ENCODE results near the gene SLC11A1. TPM values are rescaled to one million over a fixed set of nuclear protein-coding genes. Genes with fewer than 3 reads are reported as not detected.

The SLC11A1 gene
- total and polyA plus RNA-seq, 2 of the 4 experiments (the other 2 are of a cell fraction) = under 0.01 to 0.07 TPM

- BruUV-seq (replicated peaks) = no TSS peak
- H3K14ac ChIP-seq (replicated peaks; ENCODE audit: low read depth, low read length) = no peak overlapping the region
- DNase-seq (no peak), ATAC-seq (ENCODE audit: low read depth) (no peak)
- no peak overlapping the region for H4K8ac ChIP-seq (ENCODE audit: low read depth in 2 of 2, low read length in 2 of 2)
- POLR2A ChIA-PET (ENCODE audit: unreplicated experiment) = no interaction called here
- H3K79me1 ChIP-seq (ENCODE audit: low read depth in 1 of 2, low read length in 2 of 2) = no peaks in the 10 kb centered on the region
- no peak overlapping the region for H2AK9ac ChIP-seq (replicated peaks; ENCODE audit: low read depth, low read length, poor library complexity)
- H2AFZ ChIP-seq (replicated peaks; ENCODE audit: low read length, poor library complexity) = no peak overlapping the region
- H2AK5ac ChIP-seq (ENCODE audit: low read depth, low read length) = no peak overlapping the region
- no peak overlapping the region for H2BK5ac ChIP-seq (ENCODE audit: low read depth, low read length, poor library complexity, severe bottlenecking)
- H3K4me2 ChIP-seq (ENCODE audit: low read depth, low read length) = no peak overlapping the region
- no peak overlapping the region for H4K91ac ChIP-seq (ENCODE audit: insufficient read depth, low read depth, low read length)
- CTCF ChIA-PET = no interaction called here
- H3K9me1 ChIP-seq (ENCODE audit: insufficient read depth, low read length) = no peaks in the 10 kb centered on the region
- no peaks in the 10 kb centered on the region for H3K27me3 ChIP-seq (ENCODE audit: control insufficient read depth, insufficient read depth, low read length)
- no peak overlapping the region for H2BK20ac ChIP-seq (ENCODE audit: low read depth, low read length)
- H4K5ac ChIP-seq (ENCODE audit: low read depth, low read length) = no peak overlapping the region
- intact Hi-C loops (cut with micrococcal nuclease) (no loop called here), in situ Hi-C loops (cut with MboI; ENCODE audit: low sequenced_read_pairs) (no loop called here), dilution Hi-C loops (cut with HindIII; ENCODE audit: low sequenced_read_pairs, unreplicated experiment) (no loop called here)
- no peak overlapping the region for H3K9ac ChIP-seq (ENCODE audit: low read depth, low read length)
- no peak overlapping the region for H3K4me3 ChIP-seq (ENCODE audit: insufficient read depth, low read depth, low read length)
- 60% methylated on average over 1 of the region's 4 CpGs; no CpG with 5 or more reads in 1 of the 2 experiments for WGBS, 2 experiments (ENCODE audit: extremely low coverage in 2 of 2, insufficient read length in 1 of 2)
- H3K23ac ChIP-seq (ENCODE audit: low read depth, low read length) = no peak overlapping the region
- H3K36me3 ChIP-seq (ENCODE audit: control insufficient read depth, insufficient read depth, low read length) = no peaks in the 10 kb centered on the region
- no peak overlapping the region for H2BK15ac ChIP-seq (ENCODE audit: low read depth, low read length)
- H3K4me1 ChIP-seq (ENCODE audit: control insufficient read depth, insufficient read depth, low read length) = peaks cover 2% of the 10 kb centered on the region; the same call in 1 of the 2 replicates
- H3K27ac ChIP-seq (ENCODE audit: insufficient read depth, low read length) = no peak overlapping the region
- no peaks in the 10 kb centered on the region for H4K20me1 ChIP-seq (ENCODE audit: insufficient read depth, low read length)
- H3K9me3 ChIP-seq (ENCODE audit: control insufficient read depth, insufficient read depth, low read length) = no peaks in the 10 kb centered on the region
- no peak overlapping the region for H3K56ac ChIP-seq (ENCODE audit: extremely low read depth, insufficient read depth, low read length)
- TF ChIP-seq RAD21 (IDR thresholded peaks at IDR 0.05; ENCODE audit: low read length) = no peak
- TF ChIP-seq FOS (IDR thresholded peaks at IDR 0.05; ENCODE audit: low read depth, low read length) = no peak
- TF ChIP-seq ELK1 (IDR thresholded peaks at IDR 0.05; ENCODE audit: borderline replicate concordance, low read depth, low read length) = no peak
- no peak for TF ChIP-seq USF2 (IDR thresholded peaks at IDR 0.05; ENCODE audit: low read depth, low read length)
- TF ChIP-seq MAZ (IDR thresholded peaks at IDR 0.05; ENCODE audit: borderline replicate concordance, low read depth, low read length) = no peak
- no peak for TF ChIP-seq CEBPB (IDR thresholded peaks at IDR 0.05; ENCODE audit: low read depth, low read length)
- no peak for TF ChIP-seq CTCF (conservative IDR thresholded peaks at IDR 0.05; ENCODE audit: low read depth, low read length)
- no peak for TF ChIP-seq MAFK (IDR thresholded peaks at IDR 0.05; ENCODE audit: low read depth, low read length)
- TF ChIP-seq POLR2A (IDR thresholded peaks at IDR 0.05; ENCODE audit: low read depth, low read length) = no peak
- no peak for TF ChIP-seq RFX5 (IDR thresholded peaks at IDR 0.05; ENCODE audit: low read depth, low read length)
- no peak for TF ChIP-seq NFE2L2 (IDR thresholded peaks at IDR 0.05; ENCODE audit: low read depth, low read length)
- TF ChIP-seq RCOR1 (IDR thresholded peaks at IDR 0.05; ENCODE audit: insufficient replicate concordance, low read length) = no peak
- no peak for TF ChIP-seq BHLHE40 (IDR thresholded peaks at IDR 0.05; ENCODE audit: low read depth, low read length)
- no peak overlapping the region for H2BK120ac ChIP-seq (ENCODE audit: low read depth, low read length)
- H3K18ac ChIP-seq (ENCODE audit: low read depth, low read length) = no peak overlapping the region
- no peak overlapping the region for H3K4ac ChIP-seq (ENCODE audit: low read depth, low read length)
These were observed 56.5 kb downstream of the SLC11A1 start for GRCh38 chr2:218438596-218438995.
